ENCODE data around the gene SFXN3.

GRCh38 chr10:101040851-101041250 is 9.8 kb downstream of the SFXN3 start:
- TF ChIP-seq CTCF (IDR thresholded peaks at IDR 0.05): no peak
- TF ChIP-seq POLR2A (IDR thresholded peaks at IDR 0.05): no peak

Data from heart left ventricle (tissue), 13 donors.